NCI-H146 treated with DMSO at 0.1 percent for 48 hours (cell line): ENCODE results near the gene CIAO2B.
"Not testable (repeated sequence)": the region's sequence is repeated elsewhere in the genome, so short reads cannot be mapped to it uniquely, and the experiment has no call there.

ENCODE experiments used
- DNase-seq: peaks from one replicate; lab custom pipeline; 2025; ENCODE audit not compliant: unreplicated experiment; lab: John Stamatoyannopoulos, UW

CIAO2B gene

GRCh38 chr16:66937725-66938337, 3.6 kb upstream of the CIAO2B start:
- no peak for DNase-seq

GRCh38 chr16:66936889-66937554, 2.8 kb upstream of the CIAO2B start:
- no peak for DNase-seq

- DNase-seq, result no peak
Observed at GRCh38 chr16:66936462-66936861, 2.3 kb upstream of the CIAO2B start.

DNA sequence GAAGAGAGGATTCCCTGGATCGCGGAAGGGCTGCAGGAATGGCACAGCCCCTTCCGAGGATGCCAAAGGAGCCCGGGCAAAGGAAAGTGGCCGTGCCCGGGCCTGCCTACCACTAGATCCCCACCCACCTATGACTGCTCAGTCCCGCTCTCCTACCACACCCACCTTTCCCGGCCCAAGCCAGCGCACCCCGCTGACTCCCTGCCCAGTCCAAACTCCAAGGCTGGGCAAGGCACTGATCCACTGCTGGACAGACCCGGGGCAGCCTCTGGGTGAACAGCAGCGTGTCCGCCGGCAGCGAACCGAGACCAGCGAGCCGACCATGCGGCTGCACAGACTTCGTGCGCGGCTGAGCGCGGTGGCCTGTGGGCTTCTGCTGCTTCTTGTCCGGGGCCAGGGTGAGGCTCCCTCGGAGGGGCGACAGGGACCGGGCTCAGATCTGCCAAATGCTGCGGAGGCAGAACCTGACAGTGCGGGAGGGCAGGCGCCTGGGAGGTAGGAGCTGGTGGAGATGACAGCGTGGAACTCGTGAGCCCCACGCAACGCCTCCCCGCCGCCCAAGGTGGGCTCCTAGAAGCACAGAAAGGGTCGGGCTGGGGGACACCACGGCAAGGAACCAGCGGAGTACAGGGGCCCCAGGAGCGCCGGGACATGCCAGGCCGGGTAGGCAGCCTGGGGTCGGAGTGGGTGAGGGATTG, 1.3 kb upstream of the CIAO2B start, which contains the start of gene CES2:
Gene CES2 (plus strand): TSS at position 203 of the 698 bp plus-strand sequence. CDS start 120 bp downstream, at position 323.
- no peak for DNase-seq

GRCh38 chr16:66934839-66935313, 674 bp upstream of the CIAO2B start:
- not testable (repeated sequence) for DNase-seq

GRCh38 chr16:66933776-66934137, 445 bp downstream of the CIAO2B start:
- no peak for DNase-seq

DNA sequence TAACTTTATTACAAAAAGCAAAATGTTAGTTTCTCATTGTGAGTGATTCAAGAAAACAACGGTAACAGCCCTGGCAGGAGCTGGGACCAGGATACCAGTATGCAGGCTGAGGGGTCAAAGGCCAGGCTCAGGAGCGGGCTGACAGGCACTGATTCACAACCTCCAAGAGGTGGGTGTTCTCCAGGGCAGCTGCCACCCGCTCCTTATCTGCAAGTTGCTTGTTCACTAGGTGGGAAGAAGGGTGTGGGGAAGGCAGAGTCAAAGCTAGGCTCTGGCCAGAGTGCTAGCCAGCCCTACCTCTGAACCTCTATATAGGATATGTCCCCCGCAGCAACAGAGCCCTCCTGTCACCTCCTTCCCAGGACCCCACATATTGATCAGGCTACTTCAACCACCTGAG, 2.1 kb downstream of the CIAO2B start:
- DNase-seq, result no peak

DNA sequence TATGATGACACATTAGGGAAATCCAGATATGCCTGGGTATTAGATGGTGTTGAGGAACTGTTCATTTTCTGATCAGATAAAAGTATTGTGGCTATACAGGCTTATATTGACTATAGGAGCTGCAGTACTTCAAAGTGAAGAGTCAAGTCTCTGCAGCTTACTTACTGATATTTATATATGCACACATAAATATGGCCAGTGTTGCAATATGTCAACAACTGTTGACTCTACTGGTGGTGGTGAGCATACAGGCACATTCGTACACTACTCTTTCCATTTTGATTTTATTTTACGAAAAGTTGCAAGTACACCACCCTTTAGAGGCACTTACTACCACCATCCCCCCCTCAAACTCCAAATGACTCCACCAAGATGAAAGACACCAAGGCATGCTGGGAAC, 2.5 kb downstream of the CIAO2B start:
- DNase-seq, result no peak

DNA sequence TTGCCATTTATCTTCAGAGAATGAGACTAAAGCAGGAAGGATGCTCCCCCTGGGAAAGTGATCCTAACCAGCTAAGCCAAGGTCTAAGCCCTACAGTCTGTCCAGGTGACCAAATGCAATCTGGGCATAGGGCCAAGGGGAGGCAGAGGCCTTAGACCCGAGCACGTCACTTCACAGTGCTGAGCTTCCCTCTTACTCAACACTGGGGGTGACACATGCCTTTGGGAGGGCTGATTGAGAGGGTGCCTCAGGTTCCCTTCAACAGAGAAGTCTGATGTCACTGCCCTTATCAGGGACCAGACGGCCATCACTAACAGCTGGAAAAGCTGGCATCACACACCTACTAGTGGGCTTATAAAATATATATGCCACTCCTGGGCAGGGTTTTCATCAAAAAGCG, 4.0 kb downstream of the CIAO2B start:
- DNase-seq, result no peak

GRCh38 chr16:66928702-66929388, 5.4 kb downstream of the CIAO2B start:
- no peak for DNase-seq

GRCh38 chr16:66927918-66928649, 6.1 kb downstream of the CIAO2B start:
- no peak for DNase-seq

DNA sequence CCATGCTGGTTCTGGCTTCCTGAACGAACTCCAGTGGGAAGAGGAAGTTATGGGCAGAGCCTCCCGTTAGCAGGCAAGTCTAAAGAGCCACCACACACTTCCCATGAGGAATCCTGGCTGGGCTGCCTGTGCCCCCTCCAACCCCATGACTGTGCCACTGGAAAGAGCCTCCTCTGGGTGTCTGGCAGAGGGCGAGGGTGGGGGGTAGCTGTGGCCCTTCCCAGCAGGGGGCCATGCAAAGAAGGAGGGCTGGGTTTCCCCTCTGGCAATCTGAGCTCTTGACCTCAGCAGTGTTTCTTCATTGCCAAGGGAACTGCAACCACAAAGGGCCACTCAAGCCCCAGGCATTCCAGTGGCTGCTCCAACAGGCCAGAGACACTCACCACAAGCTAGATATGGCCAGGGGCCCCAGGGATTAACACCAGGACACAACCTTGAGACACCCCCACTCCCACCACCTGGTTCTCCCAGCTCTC, 7.2 kb downstream of the CIAO2B start:
- DNase-seq, result no peak

DNA sequence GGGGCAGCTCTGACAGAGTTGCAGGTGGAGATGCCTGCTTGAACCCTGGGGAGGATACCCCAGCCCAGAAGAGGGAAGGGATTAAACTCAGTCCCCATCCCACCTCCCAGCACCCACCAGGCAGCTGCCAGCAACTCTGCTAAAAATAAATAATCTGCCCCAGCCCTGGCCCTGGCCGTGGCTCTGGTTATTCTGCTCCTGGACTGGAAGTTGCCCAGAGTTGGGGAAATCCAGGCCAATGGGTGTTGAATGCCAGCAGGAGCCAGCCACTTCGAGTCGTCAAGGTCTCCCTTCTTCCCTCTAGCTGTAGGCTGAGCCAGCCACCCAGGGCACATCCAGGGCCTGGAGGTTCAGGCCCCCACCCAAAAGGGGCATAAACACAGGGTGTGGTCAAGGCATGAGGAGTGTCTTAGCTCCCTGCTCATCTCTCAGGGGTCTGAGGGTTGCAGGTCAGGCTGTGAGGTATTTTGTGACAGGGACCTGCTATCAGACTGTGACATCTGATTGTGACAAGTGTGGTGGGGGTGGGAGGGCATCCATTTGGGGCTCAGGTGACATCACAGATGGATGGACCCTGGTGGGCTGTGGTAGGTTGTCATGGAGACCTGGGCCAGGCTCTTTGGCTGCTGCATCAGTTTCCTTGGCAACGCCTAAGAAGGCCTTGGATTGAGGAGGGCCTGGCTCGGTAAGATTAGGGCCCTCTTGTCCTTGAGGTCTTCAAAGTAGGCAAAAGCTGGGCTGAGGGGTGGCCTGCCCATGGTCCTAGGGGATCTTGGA, 7.8 kb downstream of the CIAO2B start:
- no peak for DNase-seq

GRCh38 chr16:66925322-66925840, 8.8 kb downstream of the CIAO2B start, which contains the start of gene RRAD:
RRAD (minus strand) TSS chr16:66925535; CDS start chr16:66925179, 356 bp downstream.
- no peak for DNase-seq

DNA sequence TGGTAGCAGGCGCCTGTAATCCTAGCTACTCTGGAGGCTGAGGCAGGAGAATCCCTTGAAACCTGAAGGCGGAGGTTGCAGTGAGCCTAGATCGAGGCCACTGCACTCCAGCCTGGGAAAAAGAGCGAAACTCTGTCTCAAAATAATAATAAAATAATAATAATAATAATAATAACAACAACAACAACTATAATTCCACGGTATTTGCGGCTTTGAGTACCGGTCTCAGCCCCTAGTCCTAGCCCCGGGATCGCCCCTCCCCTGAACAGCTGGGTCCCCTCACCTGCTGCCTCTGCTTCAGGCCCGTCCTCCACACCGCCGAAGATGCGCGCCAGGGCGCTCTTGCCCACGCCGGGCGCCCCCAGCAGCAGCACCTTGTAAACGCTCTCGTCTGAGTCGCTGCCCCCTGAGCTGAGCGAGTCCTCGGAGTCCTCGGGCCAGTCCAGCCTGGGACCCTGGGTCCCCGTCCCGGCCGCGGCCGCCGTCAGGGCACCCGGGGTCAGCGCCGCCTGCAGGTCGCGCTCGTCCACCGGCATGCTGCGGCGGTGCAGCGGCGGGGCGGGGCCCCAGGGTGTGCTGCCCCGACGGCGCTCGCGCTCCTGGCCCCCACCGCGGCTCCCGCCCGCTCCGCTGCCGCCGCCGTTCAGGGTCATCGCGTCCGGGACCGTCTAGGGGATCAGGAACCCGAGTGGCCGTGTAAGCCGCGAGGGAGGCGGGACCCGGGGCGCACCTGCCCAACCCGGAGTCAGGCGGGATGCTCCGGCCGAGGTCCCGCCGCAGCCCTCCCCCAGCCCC, 9.5 kb downstream of the CIAO2B start:
- DNase-seq, result no peak

DNA sequence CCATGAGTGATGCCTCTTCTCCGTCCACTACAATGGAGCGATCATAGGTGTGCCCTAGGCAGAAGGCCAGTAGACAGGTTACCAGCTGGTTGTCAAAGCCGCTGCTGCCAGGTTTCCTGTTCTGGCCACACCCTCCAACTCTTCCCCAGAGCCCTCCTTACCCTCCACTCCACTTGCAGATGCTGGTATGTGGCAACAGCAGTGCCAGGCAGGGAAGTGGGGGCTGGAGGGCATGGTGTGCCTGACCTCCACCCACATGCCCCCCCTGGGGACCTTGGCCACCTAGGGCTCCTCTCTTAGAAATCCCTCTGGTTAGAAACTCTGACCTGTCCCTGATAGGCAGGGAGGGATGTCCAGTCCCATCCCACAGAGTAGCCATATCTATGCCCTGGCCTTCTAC, 10.3 kb downstream of the CIAO2B start:
- no peak for DNase-seq

DNA sequence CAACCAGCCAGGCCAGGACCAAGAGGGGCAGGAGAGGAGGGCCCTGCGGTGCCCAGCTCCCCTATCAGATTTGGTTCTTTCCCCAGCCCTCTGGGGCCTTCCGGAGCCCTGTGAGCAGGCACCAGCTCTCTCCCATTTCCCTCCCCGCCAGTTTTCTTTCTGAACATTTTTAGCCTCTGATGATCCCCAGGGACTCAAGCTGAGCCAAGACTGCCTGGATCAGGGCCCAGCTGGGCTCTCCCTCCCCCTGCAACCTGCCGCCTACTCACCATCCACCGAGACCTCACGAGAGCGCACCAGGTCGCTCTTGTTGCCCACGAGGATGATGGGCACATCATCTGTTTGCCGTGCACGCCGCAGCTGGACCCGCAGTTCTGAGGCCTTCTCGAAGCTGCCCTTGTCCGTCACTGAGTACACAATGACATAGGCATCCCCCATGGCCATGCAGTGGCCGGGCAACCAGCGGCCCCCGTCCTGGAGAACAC, 10.9 kb downstream of the CIAO2B start:
- no peak for DNase-seq

- no peak for DNase-seq
Observed at GRCh38 chr16:66921729-66922450, 12.3 kb downstream of the CIAO2B start.
